Measurements from ENCODE around the gene ACSL6.

GRCh38 chr5:132054697-132055440 is 43.4 kb upstream of the ACSL6 start:
- no peak for TF ChIP-seq CTCF (IDR thresholded peaks at IDR 0.05)
- no peak for TF ChIP-seq POLR2A (IDR thresholded peaks at IDR 0.05)
